ENCODE data around the gene CRX. TPM values are rescaled to one million over a fixed set of nuclear protein-coding genes. Genes with fewer than 3 reads are reported as not detected.
A peak's percentile ranks its signal among the peaks of the same experiment; 100 is the strongest.

The CRX gene
- total and polyA plus RNA-seq, 2 experiments from 2014 or later, result not detected

GRCh38 chr19:47778954-47779351 lies 42.8 kb upstream of the CRX start:
- Histone ChIP-seq H3F3A (ENCODE audit: insufficient read depth) (0 out of 2 replicates have a peak, but pooled peaks cover 13% of the 10 kb centered on the region), H2AFZ (peak overlapping the region; percentile 93), H3K4me2 (ENCODE audit: unreplicated experiment) (peak overlapping the region; percentile 79), H3K27me3 (replicated peaks; ENCODE audit: insufficient read depth) (no peaks in the 10 kb centered on the region), H3K36me3 (ENCODE audit: low read depth) (peaks cover 7% of the 10 kb centered on the region; the same call in 1 of the 2 replicates), H3K4me3 (peak overlapping the region; percentile 96), H3K9ac (peak overlapping the region; percentile 93), H3K4me1 (ENCODE audit: insufficient read depth) (no peaks in the 10 kb centered on the region), H4K20me1 (ENCODE audit: insufficient read depth) (peaks cover 6% of the 10 kb centered on the region; the same call in 1 of the 2 replicates), H3K9me3 (ENCODE audit: low read depth) (no peaks in the 10 kb centered on the region), H3K27ac (no peak overlapping the region; the same call in 1 of the 2 replicates), H3K9me2 (ENCODE audit: insufficient read depth) (no peaks in the 10 kb centered on the region), H3K79me2 (ENCODE audit: insufficient read depth) (peaks cover 46% of the 10 kb centered on the region)
- peak; percentile 58 for DNase-seq
- WGBS, 2 experiments (ENCODE audit: low coverage in 1 of 2, low lambda C conversion rate in 2 of 2, missing lambda C conversion rate in 2 of 2), result 0 to 2% methylated on average over 10 to 20 of the region's 20 CpGs
- no peak for TF ChIP-seq EZH2phosphoT487 (IDR thresholded peaks at IDR 0.05; ENCODE audit: insufficient read depth, low read depth)
- in situ Hi-C loops (cut with MboI), result no loop called here

DNA sequence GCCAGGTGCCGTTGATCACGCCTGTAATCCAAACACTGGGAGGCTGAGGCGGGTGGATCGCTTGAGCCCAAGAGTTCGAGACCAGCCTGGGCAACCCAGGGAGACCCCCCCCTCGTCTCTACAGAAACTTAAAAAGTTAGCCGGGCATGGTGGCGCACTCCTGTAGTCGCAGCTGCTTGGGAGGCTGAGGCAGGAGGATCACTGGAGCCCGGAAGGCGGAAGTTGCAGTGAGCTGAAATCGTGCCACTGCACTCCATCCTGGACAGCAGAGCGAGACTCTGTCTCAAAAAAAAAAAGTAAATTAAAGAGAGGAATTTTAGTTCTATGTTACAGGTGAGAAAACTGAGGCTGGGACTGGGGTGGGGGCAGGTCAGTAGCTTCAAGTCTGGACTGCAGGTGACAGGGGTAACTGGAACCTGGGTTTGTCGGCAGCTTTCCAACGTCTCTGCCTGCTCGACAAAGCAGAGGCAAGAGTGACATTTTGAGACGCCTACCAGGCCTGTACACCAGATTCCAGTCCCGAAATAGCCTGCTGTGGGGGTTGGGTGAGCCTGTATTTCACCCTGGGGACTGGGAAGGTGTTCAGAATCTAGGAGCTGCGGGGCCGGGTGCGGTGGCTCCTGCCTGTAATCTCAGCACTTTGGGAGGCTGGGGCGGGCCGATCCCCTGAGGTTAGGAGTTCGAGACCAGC lies 42.1 kb upstream of the CRX start:
- Histone ChIP-seq H3K36me3 (ENCODE audit: low read depth) (peaks cover 7% of the 10 kb centered on the region; the same call in 1 of the 2 replicates), H3K27ac (no peak overlapping the region), H3K4me2 (ENCODE audit: unreplicated experiment) (peak overlapping the region; percentile 79), H4K20me1 (ENCODE audit: insufficient read depth) (peaks cover 6% of the 10 kb centered on the region; the same call in 1 of the 2 replicates), H3K9me3 (ENCODE audit: low read depth) (no peaks in the 10 kb centered on the region), H2AFZ (peak overlapping the region; percentile 93), H3K9ac (peak overlapping the region; percentile 93), H3K79me2 (ENCODE audit: insufficient read depth) (peaks cover 46% of the 10 kb centered on the region), H3K4me1 (ENCODE audit: insufficient read depth) (no peaks in the 10 kb centered on the region), H3K4me3 (peak overlapping the region; percentile 96), H3K27me3 (replicated peaks; ENCODE audit: insufficient read depth) (no peaks in the 10 kb centered on the region), H3F3A (ENCODE audit: insufficient read depth) (0 out of 2 replicates have a peak, but pooled peaks cover 13% of the 10 kb centered on the region), H3K9me2 (ENCODE audit: insufficient read depth) (no peaks in the 10 kb centered on the region)
- TF ChIP-seq EZH2 (IDR thresholded peaks at IDR 0.05; ENCODE audit: insufficient read depth, poor library complexity, severe bottlenecking), result no peak
- no peak for TF ChIP-seq EZH2phosphoT487 (IDR thresholded peaks at IDR 0.05; ENCODE audit: insufficient read depth, low read depth)
- 25 to 26% methylated on average over 24 of the region's 24 CpGs for WGBS, 2 experiments (ENCODE audit: low coverage in 1 of 2, low lambda C conversion rate in 2 of 2, missing lambda C conversion rate in 2 of 2)
- in situ Hi-C loops (cut with MboI), result loop anchor here (5.0 kb wide), 1 partner anchor 67 kb away; the partner anchor contains the start of gene EHD2
- peak; percentile 44 for DNase-seq

DNA sequence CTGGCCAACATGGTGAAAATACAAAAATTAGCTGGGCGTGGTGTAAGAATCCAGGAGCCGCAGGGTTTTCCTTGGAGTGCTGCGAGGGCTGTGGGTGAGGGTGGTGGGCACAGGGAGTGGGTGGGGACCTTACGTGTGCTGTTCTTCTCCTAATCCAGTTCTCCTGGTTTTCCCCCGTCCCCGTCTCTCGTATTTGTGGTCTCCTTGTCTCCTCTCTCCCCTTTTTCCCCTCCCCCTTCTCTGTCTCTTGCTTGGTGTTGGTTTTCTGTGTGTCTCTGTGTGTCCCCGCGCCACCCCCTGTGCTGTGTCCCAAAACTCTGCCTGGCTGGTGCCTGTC lies 41.6 kb upstream of the CRX start:
- no peak for DNase-seq
- Histone ChIP-seq H3K4me2 (ENCODE audit: unreplicated experiment) (peak overlapping the region; percentile 79), H3K36me3 (ENCODE audit: low read depth) (peaks cover 9% of the 10 kb centered on the region; the same call in 1 of the 2 replicates), H3K79me2 (ENCODE audit: insufficient read depth) (peaks cover 46% of the 10 kb centered on the region), H3F3A (ENCODE audit: insufficient read depth) (0 out of 2 replicates have a peak, but pooled peaks cover 13% of the 10 kb centered on the region), H2AFZ (0 out of 2 replicates have a peak overlapping the region, but pooled peaks have one; percentile 18), H3K4me3 (peak overlapping the region; percentile 96), H3K9ac (peak overlapping the region; percentile 93), H3K9me2 (ENCODE audit: insufficient read depth) (no peaks in the 10 kb centered on the region), H4K20me1 (ENCODE audit: insufficient read depth) (peaks cover 6% of the 10 kb centered on the region; the same call in 1 of the 2 replicates), H3K27ac (no peak overlapping the region), H3K9me3 (ENCODE audit: low read depth) (no peaks in the 10 kb centered on the region), H3K27me3 (replicated peaks; ENCODE audit: insufficient read depth) (no peaks in the 10 kb centered on the region), H3K4me1 (ENCODE audit: insufficient read depth) (no peaks in the 10 kb centered on the region)
- no peak for TF ChIP-seq EZH2phosphoT487 (IDR thresholded peaks at IDR 0.05; ENCODE audit: insufficient read depth, low read depth)
- TF ChIP-seq EZH2 (IDR thresholded peaks at IDR 0.05; ENCODE audit: insufficient read depth, poor library complexity, severe bottlenecking), result no peak
- in situ Hi-C loops (cut with MboI), result loop anchor here (5.0 kb wide), 1 partner anchor 68 kb away; the partner anchor contains the start of gene EHD2
- WGBS, 2 experiments (ENCODE audit: low coverage in 1 of 2, low lambda C conversion rate in 2 of 2, missing lambda C conversion rate in 2 of 2), result 72 to 78% methylated on average over 8 to 9 of the region's 9 CpGs

DNA sequence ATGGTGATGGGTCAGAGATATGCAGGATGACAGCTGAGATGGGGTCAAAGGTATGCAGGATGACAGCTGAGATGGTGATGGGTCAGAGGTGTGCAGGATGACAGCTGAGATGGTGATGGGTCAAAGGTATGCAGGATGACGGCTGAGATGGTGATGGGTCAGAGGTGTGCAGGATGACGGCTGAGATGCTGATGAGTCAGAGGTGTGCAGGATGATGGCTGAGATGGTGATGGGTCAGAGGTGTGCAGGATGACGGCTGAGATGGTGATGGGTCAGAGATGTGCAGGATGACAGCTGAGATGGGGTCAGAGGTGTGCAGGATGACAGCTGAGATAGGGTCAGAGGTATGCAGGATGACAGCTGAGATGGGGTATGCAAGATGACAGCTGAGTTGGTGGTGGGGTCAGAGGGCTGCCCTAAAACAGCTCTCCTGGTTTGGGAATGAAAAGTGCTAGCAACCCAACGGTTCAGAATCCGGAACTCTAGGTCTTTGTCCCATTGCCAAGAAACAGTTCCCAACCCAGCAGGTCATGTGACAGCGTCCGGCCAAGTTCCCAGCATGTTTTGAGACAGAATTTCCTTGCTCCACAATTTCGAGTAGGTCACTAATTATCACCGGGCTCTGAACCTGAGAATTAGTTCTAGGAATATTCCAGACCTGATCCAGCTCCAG lies 40.0 kb upstream of the CRX start:
- Histone ChIP-seq H3K4me2 (ENCODE audit: unreplicated experiment) (no peak overlapping the region), H3K36me3 (ENCODE audit: low read depth) (peaks cover 12% of the 10 kb centered on the region; the same call in 1 of the 2 replicates)

More for the DNA sequence above, 40.0 kb upstream of the CRX start:
- in situ Hi-C loops (cut with MboI), result loop anchor here (5.0 kb wide), 1 partner anchor 69 kb away; the partner anchor contains the start of gene EHD2
- DNase-seq, result peak; percentile 30
- TF ChIP-seq EZH2 (IDR thresholded peaks at IDR 0.05; ENCODE audit: insufficient read depth, poor library complexity, severe bottlenecking) (no peak), EZH2phosphoT487 (IDR thresholded peaks at IDR 0.05; ENCODE audit: insufficient read depth, low read depth) (no peak)
- Histone ChIP-seq H2AFZ (no peak overlapping the region), H4K20me1 (ENCODE audit: insufficient read depth) (peaks cover 6% of the 10 kb centered on the region; the same call in 1 of the 2 replicates), H3K9me3 (ENCODE audit: low read depth) (no peaks in the 10 kb centered on the region), H3K4me3 (no peak overlapping the region), H3K9ac (no peak overlapping the region), H3K27ac (no peak overlapping the region), H3K4me1 (ENCODE audit: insufficient read depth) (no peaks in the 10 kb centered on the region), H3K79me2 (ENCODE audit: insufficient read depth) (peaks cover 46% of the 10 kb centered on the region), H3K27me3 (replicated peaks; ENCODE audit: insufficient read depth) (no peaks in the 10 kb centered on the region), H3F3A (ENCODE audit: insufficient read depth) (0 out of 2 replicates have a peak, but pooled peaks cover 13% of the 10 kb centered on the region), H3K9me2 (ENCODE audit: insufficient read depth) (no peaks in the 10 kb centered on the region)
- 40 to 43% methylated on average over 8 to 9 of the region's 9 CpGs for WGBS, 2 experiments (ENCODE audit: low coverage in 1 of 2, low lambda C conversion rate in 2 of 2, missing lambda C conversion rate in 2 of 2)

Data from GM23248 (cell line).